Measurements from ENCODE around the gene ZNF786. TPM values are rescaled to one million over a fixed set of nuclear protein-coding genes. Genes with fewer than 3 reads are reported as not detected.
"Not testable (repeated sequence)": the region's sequence is repeated elsewhere in the genome, so short reads cannot be mapped to it uniquely, and the experiment has no call there.

ZNF786 gene
- total and polyA plus RNA-seq, 9 donors: 3.9 to 6.6 (median 4.6) TPM

DNA sequence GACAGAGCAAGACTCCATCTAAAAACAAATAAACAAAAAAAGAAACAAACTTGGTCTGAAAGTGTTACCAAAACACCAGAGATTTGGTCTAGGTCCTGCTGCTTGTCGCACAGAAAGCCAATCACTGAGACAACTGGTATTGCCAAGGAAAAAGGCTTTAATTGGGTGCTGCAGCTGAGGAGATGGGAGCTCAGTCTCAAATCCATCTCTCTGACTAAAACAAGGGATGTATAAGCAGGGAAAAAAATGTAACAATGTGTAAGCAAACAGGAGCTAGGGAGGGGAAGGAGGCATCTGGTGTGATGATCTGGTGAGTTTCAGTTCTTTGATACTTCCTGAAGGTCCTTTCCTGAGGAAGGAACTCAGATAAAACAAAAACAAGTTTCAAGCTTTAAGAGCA, 53.8 kb downstream of the ZNF786 start:
- Histone ChIP-seq H3K4me1 (ENCODE audit: control insufficient read depth, insufficient read depth, low read length) (no peaks in the 10 kb centered on the region), H3K27me3 (ENCODE audit: control insufficient read depth, insufficient read depth, low read length) (no peaks in the 10 kb centered on the region), H3K27ac (ENCODE audit: low read length) (no peak overlapping the region), H3K36me3 (ENCODE audit: control insufficient read depth, insufficient read depth, low read length) (no peaks in the 10 kb centered on the region), H3K4me3 (ENCODE audit: low read length) (no peak overlapping the region), H3K9me3 (replicated peaks; ENCODE audit: control insufficient read depth, low read depth, low read length) (no peaks in the 10 kb centered on the region)
- no peak for DNase-seq
- WGBS (ENCODE audit: insufficient coverage): no CpG with 5 or more reads among the region's 1 CpG

DNA sequence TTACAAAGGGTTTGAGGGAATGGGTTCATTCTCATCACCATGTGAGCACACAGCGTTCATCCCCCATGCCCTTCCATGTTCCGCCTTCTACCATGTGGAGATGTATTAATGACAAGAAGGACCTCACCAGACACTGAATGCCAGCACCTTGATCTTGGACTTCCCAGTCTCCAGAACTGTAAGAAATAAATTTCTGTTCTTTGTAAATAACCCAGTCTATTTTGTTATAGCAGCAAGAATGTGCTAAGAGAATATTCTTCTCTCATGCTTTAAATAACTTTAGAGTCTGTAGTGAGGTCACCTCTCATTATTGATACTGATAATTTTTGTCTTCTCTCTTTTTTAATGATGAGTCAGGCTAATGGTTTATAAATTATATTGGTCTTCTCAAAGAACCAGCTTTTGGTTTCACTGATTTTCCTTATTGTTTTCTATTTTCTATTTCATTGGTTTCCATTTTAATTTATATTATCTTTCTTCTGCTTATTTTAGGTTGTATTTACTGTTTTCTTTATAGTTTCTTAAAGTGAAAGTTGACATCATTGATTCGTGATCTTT, 59.1 kb downstream of the ZNF786 start:
- Histone ChIP-seq H3K4me1 (ENCODE audit: control insufficient read depth, insufficient read depth, low read length) (peaks cover 10% of the 10 kb centered on the region), H3K27me3 (ENCODE audit: control insufficient read depth, insufficient read depth, low read length) (no peaks in the 10 kb centered on the region), H3K9me3 (replicated peaks; ENCODE audit: control insufficient read depth, low read depth, low read length) (no peaks in the 10 kb centered on the region), H3K36me3 (ENCODE audit: control insufficient read depth, insufficient read depth, low read length) (no peaks in the 10 kb centered on the region), H3K27ac (ENCODE audit: low read length) (no peak overlapping the region), H3K4me3 (ENCODE audit: low read length) (no peak overlapping the region)
- WGBS (ENCODE audit: insufficient coverage): no CpG with 5 or more reads among the region's 3 CpGs
- DNase-seq: no peak

DNA sequence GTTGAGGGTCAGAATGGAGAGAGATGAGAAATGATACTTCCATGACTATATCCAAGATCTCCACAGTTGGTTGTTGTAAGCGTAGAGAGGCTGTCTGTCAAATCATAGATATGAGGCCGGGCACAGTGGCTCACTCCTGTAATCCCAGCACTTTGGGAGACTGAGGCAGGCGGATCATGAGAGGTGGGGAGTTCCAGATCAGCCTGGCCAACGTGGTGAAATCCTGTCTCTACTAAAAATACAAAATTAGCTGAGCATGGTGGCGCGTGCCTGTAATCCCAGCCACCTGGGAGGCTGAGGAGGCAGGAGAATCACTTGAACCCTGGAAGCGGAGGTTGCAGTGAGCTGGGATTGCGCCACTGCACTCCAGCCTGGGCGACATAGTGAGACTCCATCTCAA, 60.1 kb downstream of the ZNF786 start:
- not testable (repeated sequence) for H3K27ac ChIP-seq (ENCODE audit: low read length); H3K4me3 ChIP-seq (ENCODE audit: low read length); H3K27me3 ChIP-seq (ENCODE audit: control insufficient read depth, insufficient read depth, low read length); DNase-seq; H3K9me3 ChIP-seq (replicated peaks; ENCODE audit: control insufficient read depth, low read depth, low read length); H3K36me3 ChIP-seq (ENCODE audit: control insufficient read depth, insufficient read depth, low read length)
- H3K4me1 ChIP-seq (ENCODE audit: control insufficient read depth, insufficient read depth, low read length): peaks cover 12% of the 10 kb centered on the region
- WGBS (ENCODE audit: insufficient coverage): no CpG with 5 or more reads among the region's 9 CpGs

DNA sequence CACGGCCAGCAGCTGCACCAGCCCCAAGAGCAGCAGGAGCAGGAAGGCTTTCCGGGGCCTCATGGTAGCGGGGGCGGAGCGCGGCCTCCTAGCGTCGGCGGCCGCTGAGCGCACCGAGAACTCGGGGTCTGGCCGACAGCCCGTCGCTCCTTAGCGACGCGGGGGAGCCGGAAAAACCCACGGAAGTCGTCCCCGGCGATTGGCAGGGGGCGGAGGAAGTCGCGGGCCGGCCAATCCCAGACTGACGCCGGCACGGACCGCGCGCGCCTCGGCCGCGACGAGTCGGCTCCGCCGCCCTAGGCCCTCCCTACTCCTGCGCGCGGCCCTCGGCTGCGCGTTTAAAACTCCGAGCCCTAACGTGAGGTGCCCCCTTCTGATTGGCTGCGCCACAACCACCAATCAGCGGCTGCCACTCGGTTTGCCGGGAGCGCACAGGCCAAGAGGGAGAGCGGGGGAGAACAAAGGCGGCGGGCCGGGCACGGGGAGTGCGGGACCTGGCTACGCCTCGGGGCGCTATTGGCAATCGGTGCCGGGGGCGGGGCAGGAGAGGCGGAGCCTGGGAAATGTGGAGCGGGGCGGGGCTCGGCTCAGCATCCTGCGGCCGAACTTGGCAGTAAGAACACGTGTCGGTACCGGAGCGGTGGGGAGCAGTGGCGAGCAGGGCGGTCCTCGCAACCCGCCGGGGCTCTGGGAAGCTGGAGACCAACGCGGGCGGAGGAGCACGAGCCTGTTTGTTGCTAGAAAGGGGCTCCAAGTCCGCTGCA, 62.0 kb downstream of the ZNF786 start, which contains the start of gene PDIA4:
PDIA4 (minus strand) TSS at position 160 of the 764 bp plus-strand sequence; CDS start at position 63, 97 bp downstream.
- no peaks in the 10 kb centered on the region for H3K9me3 ChIP-seq (replicated peaks; ENCODE audit: control insufficient read depth, low read depth, low read length)
- H3K4me1 ChIP-seq (ENCODE audit: control insufficient read depth, insufficient read depth, low read length): peaks cover 12% of the 10 kb centered on the region
- peak within 1 kb of the TSS; percentile 75 for H3K4me3 ChIP-seq (ENCODE audit: low read length)
- peak within 1 kb of the TSS; percentile 83 for H3K27ac ChIP-seq (ENCODE audit: low read length)
- H3K36me3 ChIP-seq (ENCODE audit: control insufficient read depth, insufficient read depth, low read length): peaks cover 8% of the 10 kb centered on the region
- DNase-seq: peak; percentile 100
- under 1% methylated on average over 78 of the region's 87 CpGs for WGBS (ENCODE audit: insufficient coverage)
- no peaks in the 10 kb centered on the region for H3K27me3 ChIP-seq (ENCODE audit: control insufficient read depth, insufficient read depth, low read length)

DNA sequence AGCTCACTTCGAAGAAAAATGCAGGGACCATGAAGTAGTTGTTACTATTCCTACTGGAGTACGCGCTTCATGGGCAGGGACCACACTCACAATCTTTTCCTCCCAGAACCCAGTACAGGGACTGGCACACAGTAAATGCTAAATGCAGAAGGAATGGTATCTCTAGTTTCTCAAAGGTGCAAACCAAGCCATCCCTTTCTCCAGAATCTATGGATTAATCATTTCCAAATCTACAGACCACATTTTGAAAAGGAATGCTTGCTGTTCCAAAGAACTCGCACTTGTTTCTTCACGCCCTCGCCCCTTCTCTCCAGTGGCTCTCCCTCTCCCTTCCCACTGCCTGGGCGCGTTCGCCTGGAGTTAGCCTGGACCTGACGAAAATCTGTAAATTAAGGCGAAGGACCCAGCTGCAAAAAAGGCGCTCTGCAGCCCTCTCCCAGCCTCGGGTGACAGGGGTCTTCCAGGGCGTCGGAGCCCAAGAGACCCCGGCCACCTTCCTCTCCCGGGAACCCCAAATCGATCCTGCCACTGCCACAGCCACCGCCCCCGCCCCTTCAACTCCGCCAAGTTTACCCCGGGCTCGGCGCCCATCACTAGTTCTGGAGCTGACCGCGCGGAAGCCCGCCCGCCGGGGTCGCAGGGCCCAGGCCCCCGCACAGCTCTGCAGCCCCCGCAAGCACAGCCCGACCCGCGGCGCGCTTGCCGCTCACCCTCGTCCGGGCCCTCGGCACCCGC, 62.7 kb downstream of the ZNF786 start:
- WGBS (ENCODE audit: insufficient coverage): under 1% methylated on average over 40 of the region's 43 CpGs
- Histone ChIP-seq H3K9me3 (replicated peaks; ENCODE audit: control insufficient read depth, low read depth, low read length) (no peaks in the 10 kb centered on the region), H3K27ac (ENCODE audit: low read length) (peak overlapping the region; percentile 83), H3K4me3 (ENCODE audit: low read length) (peak overlapping the region; percentile 75), H3K27me3 (ENCODE audit: control insufficient read depth, insufficient read depth, low read length) (no peaks in the 10 kb centered on the region), H3K36me3 (ENCODE audit: control insufficient read depth, insufficient read depth, low read length) (peaks cover 10% of the 10 kb centered on the region), H3K4me1 (ENCODE audit: control insufficient read depth, insufficient read depth, low read length) (peaks cover 12% of the 10 kb centered on the region)
- peak; percentile 40 for DNase-seq

DNA sequence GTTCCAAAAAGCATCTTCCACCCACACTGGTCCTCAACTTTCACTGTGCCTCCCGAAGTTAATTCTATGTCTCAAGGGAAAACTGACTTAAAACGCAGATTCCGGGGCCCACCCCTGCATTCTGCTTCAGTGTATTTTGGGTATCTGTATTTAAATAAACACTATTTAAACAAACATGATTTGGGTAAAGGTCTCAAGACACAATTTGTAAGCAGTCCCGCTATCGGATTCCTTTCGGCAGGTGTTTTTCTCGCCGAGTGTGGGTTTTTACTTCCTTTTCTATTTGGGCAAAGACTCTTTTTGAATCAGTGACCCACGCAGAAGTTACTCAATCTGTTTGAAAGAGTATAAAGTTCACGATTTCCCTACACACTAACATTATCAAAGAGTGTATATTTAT, 63.5 kb downstream of the ZNF786 start:
- Histone ChIP-seq H3K27ac (ENCODE audit: low read length) (peak overlapping the region; percentile 83), H3K9me3 (replicated peaks; ENCODE audit: control insufficient read depth, low read depth, low read length) (no peaks in the 10 kb centered on the region), H3K4me1 (ENCODE audit: control insufficient read depth, insufficient read depth, low read length) (peaks cover 12% of the 10 kb centered on the region), H3K27me3 (ENCODE audit: control insufficient read depth, insufficient read depth, low read length) (no peaks in the 10 kb centered on the region), H3K4me3 (ENCODE audit: low read length) (peak overlapping the region; percentile 75), H3K36me3 (ENCODE audit: control insufficient read depth, insufficient read depth, low read length) (peaks cover 10% of the 10 kb centered on the region)
- WGBS (ENCODE audit: insufficient coverage): no CpG with 5 or more reads among the region's 10 CpGs
- peak; percentile 21 for DNase-seq

DNA sequence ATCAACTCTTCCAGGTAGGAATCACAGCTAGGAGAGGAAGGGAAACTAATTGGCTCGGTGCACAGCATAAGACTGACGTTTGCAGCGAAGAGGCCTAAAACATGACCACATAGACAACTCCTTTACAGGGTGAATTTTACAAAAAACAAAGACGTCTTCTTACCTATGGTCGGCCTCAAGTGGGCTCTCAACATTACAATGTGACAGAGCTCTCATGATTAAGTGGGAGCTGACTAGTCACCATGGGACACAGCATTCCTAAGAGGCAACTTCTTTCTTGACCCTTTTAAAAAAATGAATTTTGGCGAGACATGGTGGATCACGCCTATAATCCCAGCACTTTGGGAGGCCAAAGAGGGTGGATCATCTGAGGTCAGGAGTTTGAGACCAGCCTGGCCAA, 66.9 kb downstream of the ZNF786 start:
- DNase-seq: no peak
- peaks cover 29% of the 10 kb centered on the region for H3K36me3 ChIP-seq (ENCODE audit: control insufficient read depth, insufficient read depth, low read length)
- no peak overlapping the region for H3K4me3 ChIP-seq (ENCODE audit: low read length)
- 85% methylated on average over 4 of the region's 7 CpGs for WGBS (ENCODE audit: insufficient coverage)
- H3K4me1 ChIP-seq (ENCODE audit: control insufficient read depth, insufficient read depth, low read length): peaks cover 10% of the 10 kb centered on the region
- H3K9me3 ChIP-seq (replicated peaks; ENCODE audit: control insufficient read depth, low read depth, low read length): no peaks in the 10 kb centered on the region
- no peaks in the 10 kb centered on the region for H3K27me3 ChIP-seq (ENCODE audit: control insufficient read depth, insufficient read depth, low read length)
- H3K27ac ChIP-seq (ENCODE audit: low read length): no peak overlapping the region

DNA sequence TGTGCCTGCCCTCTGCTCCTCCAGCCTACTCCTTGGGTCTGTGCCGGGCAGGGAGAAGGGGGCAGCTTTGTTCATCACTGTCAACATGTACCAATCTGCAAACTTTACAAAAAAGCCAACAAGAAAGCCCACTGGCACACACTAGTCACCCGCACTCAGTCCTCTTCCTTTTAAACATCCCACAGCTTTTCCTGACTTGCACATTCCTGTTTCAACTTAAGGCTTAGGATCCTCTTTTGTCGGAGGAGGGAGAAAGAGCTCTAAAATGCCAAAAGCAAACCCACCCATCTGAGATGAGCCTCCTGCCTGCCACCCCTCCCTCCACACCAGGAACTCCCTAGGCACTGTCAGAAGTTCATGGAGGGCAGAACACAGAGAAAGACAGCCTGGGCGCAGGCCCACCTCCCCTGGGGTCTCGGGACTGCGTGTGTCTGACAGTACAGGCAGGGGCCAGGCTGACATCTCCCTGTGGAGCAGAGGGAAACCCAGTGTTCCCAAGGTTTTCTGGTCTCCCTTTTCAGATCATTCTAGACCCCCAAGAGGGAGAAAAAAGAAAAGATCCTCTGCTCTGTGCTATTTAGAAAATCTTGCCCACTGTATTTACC, 67.7 kb downstream of the ZNF786 start:
- Histone ChIP-seq H3K4me3 (ENCODE audit: low read length) (no peak overlapping the region), H3K27me3 (ENCODE audit: control insufficient read depth, insufficient read depth, low read length) (no peaks in the 10 kb centered on the region), H3K9me3 (replicated peaks; ENCODE audit: control insufficient read depth, low read depth, low read length) (no peaks in the 10 kb centered on the region), H3K4me1 (ENCODE audit: control insufficient read depth, insufficient read depth, low read length) (peaks cover 10% of the 10 kb centered on the region), H3K36me3 (ENCODE audit: control insufficient read depth, insufficient read depth, low read length) (peaks cover 33% of the 10 kb centered on the region), H3K27ac (ENCODE audit: low read length) (no peak overlapping the region)
- DNase-seq: no peak
- 67% methylated on average over 3 of the region's 6 CpGs for WGBS (ENCODE audit: insufficient coverage)

DNA sequence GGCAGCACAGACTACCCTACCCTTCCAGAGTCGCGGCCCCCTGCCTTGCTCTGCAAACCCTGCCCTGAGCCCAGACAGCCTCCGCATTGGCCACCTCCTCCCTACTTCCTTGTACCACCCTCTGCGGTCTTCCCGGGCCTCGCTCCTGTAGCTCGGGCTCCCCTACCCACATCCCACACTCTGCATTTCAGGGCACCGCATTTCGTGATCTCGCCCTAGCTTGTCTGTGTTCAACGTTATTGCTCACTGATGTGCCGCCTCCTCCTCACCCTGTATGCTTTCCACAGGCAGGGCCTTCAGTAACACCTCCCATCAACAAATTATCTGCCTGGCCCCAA, 68.8 kb downstream of the ZNF786 start:
- WGBS (ENCODE audit: insufficient coverage): 67% methylated on average over 12 of the region's 12 CpGs
- H3K9me3 ChIP-seq (replicated peaks; ENCODE audit: control insufficient read depth, low read depth, low read length): no peaks in the 10 kb centered on the region
- peaks cover 4% of the 10 kb centered on the region for H3K4me1 ChIP-seq (ENCODE audit: control insufficient read depth, insufficient read depth, low read length)
- DNase-seq: no peak
- H3K4me3 ChIP-seq (ENCODE audit: low read length): no peak overlapping the region
- peaks cover 40% of the 10 kb centered on the region for H3K36me3 ChIP-seq (ENCODE audit: control insufficient read depth, insufficient read depth, low read length)
- H3K27me3 ChIP-seq (ENCODE audit: control insufficient read depth, insufficient read depth, low read length): no peaks in the 10 kb centered on the region
- no peak overlapping the region for H3K27ac ChIP-seq (ENCODE audit: low read length)

DNA sequence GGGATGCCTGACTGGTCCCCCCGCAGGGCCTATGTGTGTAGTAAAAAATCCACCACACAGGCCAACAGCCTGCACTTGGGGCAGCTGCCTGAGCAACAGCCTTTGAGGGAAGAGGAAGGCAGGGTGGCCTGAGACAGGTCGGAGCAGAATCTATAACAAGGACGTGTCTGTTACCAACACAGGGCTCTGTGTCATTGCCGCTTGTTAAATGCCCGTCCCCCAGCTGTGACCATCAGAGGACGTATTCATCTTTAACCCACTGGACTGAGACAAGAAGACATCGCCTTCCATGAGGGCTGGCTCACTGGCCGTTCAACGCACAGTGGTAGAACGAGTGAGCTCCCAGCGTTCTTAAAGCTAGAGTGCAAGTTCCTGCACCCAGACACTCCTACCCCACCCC, 70.0 kb downstream of the ZNF786 start:
- no peaks in the 10 kb centered on the region for H3K9me3 ChIP-seq (replicated peaks; ENCODE audit: control insufficient read depth, low read depth, low read length)
- no peak overlapping the region for H3K27ac ChIP-seq (ENCODE audit: low read length)
- H3K27me3 ChIP-seq (ENCODE audit: control insufficient read depth, insufficient read depth, low read length): no peaks in the 10 kb centered on the region
- peaks cover 46% of the 10 kb centered on the region for H3K36me3 ChIP-seq (ENCODE audit: control insufficient read depth, insufficient read depth, low read length)
- DNase-seq: no peak
- WGBS (ENCODE audit: insufficient coverage): 88% methylated on average over 9 of the region's 11 CpGs
- H3K4me3 ChIP-seq (ENCODE audit: low read length): no peak overlapping the region
- no peaks in the 10 kb centered on the region for H3K4me1 ChIP-seq (ENCODE audit: control insufficient read depth, insufficient read depth, low read length)
